ENCODE results near the gene C1orf74.
"Not testable (repeated sequence)": the region's sequence is repeated elsewhere in the genome, so short reads cannot be mapped to it uniquely, and the experiment has no call there.

C1orf74 gene

GRCh38 chr1:209805875-209806760 lies 21.8 kb upstream of the C1orf74 start, which contains the start of gene IRF6:
TSS of gene IRF6 (minus strand) at chr1:209806142. CDS start at chr1:209801413, 4,729 bp downstream.
- peak; percentile 48 to 51 for DNase-seq (ENCODE audit: low read depth in 2 of 2)

- DNase-seq (ENCODE audit: low read depth in 2 of 2) = no peak
Observed at GRCh38 chr1:209805341-209805781, 21.0 kb upstream of the C1orf74 start.

- no peak for DNase-seq (ENCODE audit: low read depth in 2 of 2)
Observed at GRCh38 chr1:209803568-209803967, 19.2 kb upstream of the C1orf74 start.

DNA sequence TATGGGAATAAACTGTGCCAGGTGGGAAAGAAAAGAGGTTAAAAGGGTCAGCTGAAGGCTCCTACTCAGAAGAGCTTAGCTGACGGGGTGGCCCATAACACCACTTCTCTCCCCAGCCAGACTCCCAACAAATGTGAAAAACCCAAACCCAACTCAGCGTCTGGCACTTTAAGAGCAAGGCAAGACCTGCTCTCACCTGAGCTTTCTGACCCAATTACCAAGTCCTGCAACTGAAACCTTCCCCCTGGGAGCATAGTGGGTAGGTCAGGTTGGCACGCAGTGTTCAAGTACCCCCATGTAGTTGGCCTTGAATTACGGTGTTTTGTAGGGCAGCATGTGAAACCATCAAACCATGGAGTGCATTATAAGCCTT lies 18.4 kb upstream of the C1orf74 start:
- DNase-seq (ENCODE audit: low read depth in 2 of 2) = no peak

DNA sequence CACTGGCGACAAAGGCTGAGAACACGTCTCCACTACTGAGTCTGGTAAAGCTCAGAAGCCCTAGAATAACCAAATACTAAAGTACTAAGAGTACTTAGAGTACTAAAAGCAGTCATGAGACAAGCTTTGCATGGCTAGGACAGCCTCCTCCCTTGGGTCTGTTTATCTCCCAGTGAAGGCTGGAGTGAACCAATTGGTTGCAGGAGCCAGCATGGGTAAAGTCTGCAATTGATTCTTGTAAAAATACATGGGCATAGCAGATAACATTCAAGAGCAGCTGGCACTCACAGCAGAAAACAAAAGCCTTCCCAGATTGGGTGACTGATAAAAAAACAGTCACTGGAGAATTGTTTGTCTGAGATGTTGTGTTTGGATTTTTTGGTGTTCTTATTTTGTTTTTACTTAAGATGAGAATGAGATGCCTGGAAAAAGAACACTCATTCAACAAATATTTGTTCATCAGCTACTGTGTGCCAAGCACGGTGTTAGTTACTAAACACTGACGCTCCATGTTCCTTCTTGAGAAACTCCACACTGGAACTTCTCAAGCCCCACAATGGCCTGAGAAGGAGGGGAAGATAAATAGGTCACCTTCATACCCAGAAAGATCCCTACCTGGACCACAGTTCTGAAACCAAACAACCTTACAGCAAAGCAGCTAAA lies 17.9 kb upstream of the C1orf74 start:
- DNase-seq (ENCODE audit: low read depth in 2 of 2) = no peak

DNA sequence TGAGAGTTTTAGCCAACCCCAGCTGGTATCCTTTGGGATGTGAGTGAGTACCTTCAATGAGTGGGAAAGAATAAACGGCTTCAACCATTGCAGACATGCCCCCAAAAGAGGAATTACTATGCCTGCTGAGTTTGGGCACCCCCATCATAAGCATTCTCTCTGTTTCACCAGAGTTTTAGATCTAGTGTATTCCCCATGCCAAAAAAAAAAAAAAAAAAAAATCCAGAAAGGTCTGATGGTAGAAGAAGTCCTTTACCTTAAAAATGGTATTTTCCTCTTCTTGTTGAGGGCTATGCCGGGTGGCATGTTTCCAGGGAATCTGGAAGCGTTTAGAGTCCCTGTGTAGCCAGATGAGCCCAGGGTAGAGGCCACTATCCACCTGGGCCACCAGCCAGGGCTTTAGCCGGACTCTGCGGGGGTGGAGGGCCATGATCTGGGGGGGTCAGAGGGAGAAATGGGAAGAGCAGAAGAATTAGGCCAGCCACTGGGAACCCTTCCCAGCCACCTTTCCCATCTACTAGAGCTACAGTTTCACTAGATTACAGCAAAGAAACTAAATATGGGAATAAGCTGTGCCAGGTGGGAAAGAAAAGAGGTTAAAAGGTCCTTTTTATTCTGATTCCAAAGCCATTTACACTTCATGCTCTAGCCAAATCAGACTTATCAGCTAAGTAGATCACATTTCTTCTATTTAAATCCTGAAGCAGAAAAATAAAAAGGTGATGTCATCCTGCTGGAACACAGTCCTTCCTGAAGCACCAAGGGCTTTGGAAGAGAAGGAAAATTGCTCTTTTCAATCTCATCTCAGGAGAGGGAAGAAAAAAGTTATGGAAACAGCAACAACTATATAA lies 16.9 kb upstream of the C1orf74 start:
- DNase-seq (ENCODE audit: low read depth in 2 of 2) = no peak

DNA sequence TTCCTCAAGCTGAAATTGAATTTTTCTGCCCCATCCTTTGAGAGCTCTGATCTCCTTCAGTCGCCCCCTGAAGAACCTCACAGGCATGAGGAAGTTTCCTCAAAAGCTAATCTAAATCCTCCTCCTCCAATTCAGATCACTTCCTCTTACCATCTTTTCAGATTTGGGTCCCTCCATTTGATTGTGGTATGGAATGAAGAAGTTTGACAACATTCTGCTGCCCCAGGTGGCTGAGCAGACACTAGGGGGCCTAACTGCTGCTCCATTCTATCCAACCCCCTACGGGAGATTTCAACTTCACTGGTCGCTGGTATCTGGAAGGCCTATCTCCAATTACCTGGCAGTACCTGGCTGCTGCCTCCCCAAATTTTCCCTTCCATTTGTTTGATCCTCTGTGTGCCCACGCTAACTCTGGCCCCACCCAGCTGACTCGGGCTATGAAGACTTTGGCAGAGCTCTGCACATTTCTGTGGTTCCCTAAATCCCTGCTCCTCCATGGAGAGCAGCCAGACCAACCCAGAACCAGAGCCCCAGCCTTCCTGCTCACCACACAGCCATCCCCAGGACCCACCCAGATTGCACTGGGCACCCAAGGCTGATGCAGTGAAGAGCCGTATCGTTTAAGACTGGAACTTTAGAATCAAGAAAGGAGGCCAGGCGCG lies 13.8 kb upstream of the C1orf74 start:
- no peak for DNase-seq (ENCODE audit: low read depth in 2 of 2)

- DNase-seq (ENCODE audit: low read depth in 2 of 2) = not testable (repeated sequence)
Observed at GRCh38 chr1:209793711-209794110, 9.4 kb upstream of the C1orf74 start.

- DNase-seq (ENCODE audit: low read depth in 2 of 2) = no peak
Observed at GRCh38 chr1:209791920-209792319, 7.6 kb upstream of the C1orf74 start.

- no peak for DNase-seq (ENCODE audit: low read depth in 2 of 2)
Observed at GRCh38 chr1:209790286-209791193, 6.2 kb upstream of the C1orf74 start.

GRCh38 chr1:209789245-209789644 lies 4.9 kb upstream of the C1orf74 start:
- DNase-seq (ENCODE audit: low read depth in 2 of 2) = no peak

DNA sequence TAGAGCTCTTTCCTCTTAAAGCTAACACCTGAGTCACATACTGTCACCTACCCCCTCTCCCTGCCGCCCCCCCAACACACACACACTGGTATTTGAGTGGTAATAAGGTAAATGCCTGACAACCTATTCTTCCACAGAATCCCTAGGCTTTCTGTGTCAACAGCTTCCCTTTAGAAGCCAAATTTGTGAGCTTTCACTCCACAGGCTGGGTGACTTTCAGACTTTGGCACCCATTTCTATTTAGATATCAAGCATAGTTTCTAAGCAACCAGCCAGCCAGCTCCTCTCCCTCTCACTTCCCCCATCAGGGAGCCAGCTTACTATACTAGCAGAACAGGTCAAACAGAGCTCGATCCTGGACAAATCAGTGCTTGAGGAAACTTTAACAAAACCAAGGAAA lies 3.2 kb upstream of the C1orf74 start:
- DNase-seq (ENCODE audit: low read depth in 2 of 2) = no peak

DNA sequence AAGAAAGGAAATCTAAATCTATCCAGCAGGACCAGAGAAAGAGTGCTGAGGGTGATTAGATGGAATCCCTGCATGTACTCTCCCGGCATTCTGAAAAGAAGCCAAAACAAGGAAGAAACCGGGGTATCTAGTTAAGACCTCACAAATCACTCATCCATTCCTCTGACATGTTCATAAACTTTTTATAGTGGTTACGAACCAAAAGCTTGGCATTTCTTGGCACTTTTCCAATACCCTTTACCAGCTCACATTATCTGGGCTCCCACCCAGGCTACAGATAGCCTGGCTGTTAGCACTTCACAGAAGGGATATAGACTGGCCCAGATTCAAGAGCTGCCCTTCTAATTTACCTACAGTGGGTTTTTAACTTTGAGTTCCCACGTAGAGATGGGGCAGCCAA lies 1.8 kb upstream of the C1orf74 start:
- no peak for DNase-seq (ENCODE audit: low read depth in 2 of 2)

GRCh38 chr1:209785592-209785991 lies 1.2 kb upstream of the C1orf74 start:
- no peak for DNase-seq (ENCODE audit: low read depth in 2 of 2)

GRCh38 chr1:209783386-209783785 lies 973 bp downstream of the C1orf74 start:
- no peak for DNase-seq (ENCODE audit: low read depth in 2 of 2)

DNA sequence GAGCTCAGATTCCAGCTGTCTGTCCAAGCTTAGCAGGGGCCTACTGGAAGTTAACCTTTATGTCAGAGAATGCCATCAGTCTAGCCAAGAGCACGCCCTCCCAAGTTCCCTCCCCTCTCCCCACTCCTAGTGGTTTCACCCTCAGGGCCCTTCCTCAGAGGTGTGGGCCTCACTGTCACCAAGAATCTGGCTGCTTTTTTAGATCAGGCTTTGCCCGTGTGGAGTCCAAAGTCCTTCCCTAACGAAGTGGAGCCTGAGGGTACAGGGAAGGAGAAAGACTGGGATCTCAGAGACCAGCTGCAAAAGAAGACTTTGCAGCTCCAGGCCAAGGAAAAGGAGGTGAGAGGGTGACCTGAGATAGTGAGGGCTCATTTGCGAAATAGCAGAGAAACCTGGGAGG lies 4.1 kb downstream of the C1orf74 start:
- DNase-seq (ENCODE audit: low read depth in 2 of 2) = no peak

DNA sequence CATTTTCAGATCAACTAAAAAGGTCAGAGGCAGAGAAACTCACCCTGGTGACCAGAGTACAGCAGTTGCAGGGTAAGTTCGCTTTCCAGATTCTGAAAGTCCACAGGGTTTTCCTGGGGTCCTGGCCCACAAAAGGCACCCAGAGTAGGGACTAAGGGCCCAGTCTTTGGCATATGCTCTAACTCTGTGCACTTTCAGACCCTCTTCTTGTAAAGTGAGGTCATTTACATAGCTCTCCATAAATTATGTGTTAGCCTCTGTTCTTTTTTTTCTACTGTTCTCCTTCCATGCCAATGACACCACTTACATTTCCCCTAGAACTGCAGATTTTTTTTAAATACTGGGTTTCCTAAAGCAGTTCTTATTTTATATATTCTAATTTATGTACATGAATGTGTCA lies 6.3 kb downstream of the C1orf74 start:
- no peak for DNase-seq (ENCODE audit: low read depth in 2 of 2)

GRCh38 chr1:209777587-209777986 lies 6.8 kb downstream of the C1orf74 start:
- no peak for DNase-seq (ENCODE audit: low read depth in 2 of 2)

GRCh38 chr1:209775678-209776077 lies 8.7 kb downstream of the C1orf74 start:
- DNase-seq (ENCODE audit: low read depth in 2 of 2) = no peak

DNA sequence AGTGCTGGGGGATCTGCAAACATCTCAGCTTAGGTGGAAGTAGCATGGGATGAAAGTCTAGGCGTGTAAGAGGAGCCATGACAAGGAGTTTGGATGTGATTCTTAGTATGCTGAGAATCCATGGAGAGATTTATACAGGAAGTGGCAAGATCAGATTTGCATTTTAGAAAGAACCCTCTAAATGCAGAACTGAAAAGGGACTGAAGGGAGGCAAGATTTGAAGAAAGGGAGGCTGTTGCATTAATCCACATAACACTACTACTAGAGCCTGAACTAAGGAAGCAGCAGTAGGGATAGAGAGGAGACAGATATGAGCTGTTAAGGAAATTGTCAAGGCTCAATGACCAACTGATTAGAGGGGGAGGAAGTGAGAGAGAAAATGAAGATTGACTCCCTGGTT lies 9.8 kb downstream of the C1orf74 start:
- no peak for DNase-seq (ENCODE audit: low read depth in 2 of 2)

DNA sequence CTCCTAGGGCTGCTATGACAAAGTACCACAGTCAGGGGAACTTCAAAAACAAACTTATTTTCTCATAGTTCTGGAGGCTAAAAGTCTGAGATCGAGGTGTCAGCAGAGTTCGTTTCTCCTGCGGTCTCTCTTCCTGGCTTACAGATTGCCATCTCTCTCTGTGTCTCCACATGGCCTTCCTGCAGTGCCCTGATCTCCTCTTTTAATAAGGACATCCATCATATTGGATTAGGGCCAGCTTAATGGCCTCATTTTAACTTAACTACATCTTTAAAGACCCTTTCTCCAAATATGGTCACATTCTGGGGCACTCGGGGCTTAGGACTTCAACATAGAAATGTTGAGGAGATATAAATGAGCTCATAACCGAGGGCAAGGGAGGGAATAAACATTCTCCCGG lies 12.2 kb downstream of the C1orf74 start:
- no peak for DNase-seq (ENCODE audit: low read depth in 2 of 2)

Data from stimulated activated CD8-positive, alpha-beta memory T cell treated with anti-CD3 and anti-CD28 coated beads, Interleukin-2, amount 100 ng/mL, for 1 hour (primary cell).